HL-60 (cell line): Measurements from ENCODE around the gene ZNF837.

Experiments used
- GABPA ChIP-seq: IDR thresholded peaks from 2 replicates; pipeline ENCODE4 v1.6.1; 2012; ENCODE audit warnings: low read depth
- POLR2AphosphoS5 ChIP-seq: IDR thresholded peaks from 2 replicates; pipeline ENCODE4 v1.6.1; 2012; ENCODE audit warnings: low read depth
- REST ChIP-seq: IDR thresholded peaks from 2 replicates; pipeline ENCODE4 v1.6.1; 2012; ENCODE audit warnings: low read depth; ENCODE audit not compliant: insufficient replicate concordance
- SPI1 ChIP-seq: IDR thresholded peaks from 2 replicates; pipeline ENCODE4 v1.6.1; 2012; ENCODE audit warnings: low read depth, mild to moderate bottlenecking, borderline replicate concordance
- TF ChIP-seq, protein P1 (sequence below): IDR thresholded peaks from one replicate; pipeline ENCODE4 v1.5.1; 2011; ENCODE audit warnings: low read length, control low read depth, inconsistent platforms; ENCODE audit not compliant: insufficient read depth

- TF ChIP-seq, protein P1, sequence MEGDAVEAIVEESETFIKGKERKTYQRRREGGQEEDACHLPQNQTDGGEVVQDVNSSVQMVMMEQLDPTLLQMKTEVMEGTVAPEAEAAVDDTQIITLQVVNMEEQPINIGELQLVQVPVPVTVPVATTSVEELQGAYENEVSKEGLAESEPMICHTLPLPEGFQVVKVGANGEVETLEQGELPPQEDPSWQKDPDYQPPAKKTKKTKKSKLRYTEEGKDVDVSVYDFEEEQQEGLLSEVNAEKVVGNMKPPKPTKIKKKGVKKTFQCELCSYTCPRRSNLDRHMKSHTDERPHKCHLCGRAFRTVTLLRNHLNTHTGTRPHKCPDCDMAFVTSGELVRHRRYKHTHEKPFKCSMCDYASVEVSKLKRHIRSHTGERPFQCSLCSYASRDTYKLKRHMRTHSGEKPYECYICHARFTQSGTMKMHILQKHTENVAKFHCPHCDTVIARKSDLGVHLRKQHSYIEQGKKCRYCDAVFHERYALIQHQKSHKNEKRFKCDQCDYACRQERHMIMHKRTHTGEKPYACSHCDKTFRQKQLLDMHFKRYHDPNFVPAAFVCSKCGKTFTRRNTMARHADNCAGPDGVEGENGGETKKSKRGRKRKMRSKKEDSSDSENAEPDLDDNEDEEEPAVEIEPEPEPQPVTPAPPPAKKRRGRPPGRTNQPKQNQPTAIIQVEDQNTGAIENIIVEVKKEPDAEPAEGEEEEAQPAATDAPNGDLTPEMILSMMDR, result no peak
- TF ChIP-seq REST (no peak), POLR2AphosphoS5 (no peak), SPI1 (no peak), GABPA (no peak)
Measured at GRCh38 chr19:58345558-58345957, 35.3 kb downstream of the ZNF837 start.
